Measurements from ENCODE around the gene SPACDR. TPM values are rescaled to one million over a fixed set of nuclear protein-coding genes. Genes with fewer than 3 reads are reported as not detected.
"Not testable (repeated sequence)": the region's sequence is repeated elsewhere in the genome, so short reads cannot be mapped to it uniquely, and the experiment has no call there.

SPACDR gene
- total RNA-seq, result 10 to 100 TPM in 1 of 2 donors, 1 to 10 TPM in 1; 3.3 to 17.3 TPM

- H3K27ac Mint-ChIP-seq, result peak within 1 kb of the TSS; percentile 46
- ATAC-seq (replicated peaks), result no peak
Measured at GRCh38 chr7:100464210-100464660, at the start of gene SPACDR. Gene SPACDR, minus strand, starts transcription at chr7:100464260. Its CDS starts 235 bp downstream, at chr7:100464025.

DNA sequence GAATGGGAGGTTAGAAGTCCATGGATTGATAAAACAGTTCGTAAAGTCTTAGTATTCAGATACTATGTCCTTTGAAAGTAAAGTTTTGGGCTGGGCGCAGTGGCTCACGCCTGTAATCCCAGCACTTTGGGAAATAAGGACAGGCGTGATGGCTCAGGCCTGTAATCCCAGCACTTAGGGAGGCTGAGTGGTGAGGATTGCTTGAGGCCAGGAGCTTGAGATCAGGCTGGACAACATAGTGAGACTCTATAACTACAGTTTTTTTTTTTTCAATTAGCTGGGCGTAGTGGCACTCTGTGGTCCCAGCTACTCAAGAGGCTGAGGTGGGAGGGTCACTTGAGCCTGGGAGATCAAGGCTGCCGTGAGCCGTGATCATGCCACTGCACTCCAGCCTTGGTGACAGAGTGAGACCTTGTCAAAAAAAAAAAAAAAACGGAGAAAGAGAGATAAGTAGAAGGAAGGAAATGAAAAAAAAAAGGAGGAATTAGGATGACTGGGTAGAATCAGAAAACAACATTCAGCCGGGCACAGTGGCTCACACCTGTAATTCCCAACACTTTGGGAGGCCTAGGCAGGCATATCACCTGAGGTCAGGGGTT is 49.3 kb upstream of the SPACDR start:
- H3K27ac Mint-ChIP-seq, result no peak overlapping the region
- no peaks in the 10 kb centered on the region for H3K27me3 Mint-ChIP-seq
- H3K36me3 Mint-ChIP-seq (ENCODE audit: low read depth), result no peaks in the 10 kb centered on the region

More at GRCh38 chr7:100464210-100464660, at the start of gene SPACDR:
- Mint-ChIP-seq H3K36me3 (ENCODE audit: low read depth) (peaks cover 86% of the 10 kb centered on the region), H3K9me3 (no peaks in the 10 kb centered on the region), H3K27me3 (no peaks in the 10 kb centered on the region), H3K4me1 (no peaks in the 10 kb centered on the region), H3K4me3 (no peak within 1 kb of the TSS)

DNA sequence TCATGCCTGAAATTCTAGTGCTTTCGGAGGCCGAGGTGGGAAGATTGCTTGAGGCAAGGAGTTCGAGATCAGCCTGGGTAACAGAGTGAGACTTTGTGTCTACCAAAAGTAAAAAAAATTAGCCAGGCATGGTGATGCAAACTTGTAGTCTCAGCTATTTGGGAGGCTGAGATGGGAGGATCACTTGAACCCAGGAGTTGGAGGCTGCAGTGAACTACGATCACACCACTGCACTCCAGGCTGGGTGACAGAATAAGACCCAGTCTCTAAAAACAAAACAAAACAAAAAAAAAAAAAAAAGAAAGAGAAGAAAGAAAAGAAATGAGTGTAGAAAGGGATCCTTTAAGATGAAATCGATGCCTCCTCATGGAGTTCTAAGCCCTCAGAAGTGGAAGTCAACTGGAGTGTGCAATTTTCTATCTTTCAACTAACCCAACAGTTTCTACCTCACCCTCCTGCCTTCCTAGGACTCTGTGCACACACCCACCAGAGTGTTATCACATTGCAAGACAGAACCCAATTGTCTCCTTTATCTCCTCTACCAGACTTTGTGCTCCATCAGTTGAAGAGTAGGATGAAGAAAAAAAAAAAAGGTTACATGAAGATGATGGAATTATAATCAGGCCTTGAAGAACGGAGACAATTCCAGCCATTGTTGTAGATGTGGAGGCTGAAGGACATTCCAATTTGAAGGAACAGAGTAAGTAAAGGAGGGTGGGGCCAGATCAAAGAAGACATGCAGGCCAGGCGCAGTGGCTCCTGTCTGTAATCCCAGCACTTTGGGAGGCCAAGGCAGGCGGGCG is 46.6 kb upstream of the SPACDR start:
- Mint-ChIP-seq H3K36me3 (ENCODE audit: low read depth) (no peaks in the 10 kb centered on the region), H3K4me1 (peaks cover 6% of the 10 kb centered on the region), H3K27ac (no peak overlapping the region), H3K27me3 (no peaks in the 10 kb centered on the region), H3K9me3 (no peaks in the 10 kb centered on the region), H3K4me3 (no peak overlapping the region)
- ATAC-seq (replicated peaks), result no peak

More for the DNA sequence above, 49.3 kb upstream of the SPACDR start:
- no peaks in the 10 kb centered on the region for H3K9me3 Mint-ChIP-seq
- peaks cover 12% of the 10 kb centered on the region for H3K4me1 Mint-ChIP-seq
- H3K4me3 Mint-ChIP-seq, result no peak overlapping the region
- ATAC-seq (replicated peaks), result no peak

GRCh38 chr7:100509231-100509630 is 45.2 kb upstream of the SPACDR start:
- no peak overlapping the region for H3K27ac Mint-ChIP-seq
- no peak overlapping the region for H3K4me3 Mint-ChIP-seq
- no peaks in the 10 kb centered on the region for H3K27me3 Mint-ChIP-seq

DNA sequence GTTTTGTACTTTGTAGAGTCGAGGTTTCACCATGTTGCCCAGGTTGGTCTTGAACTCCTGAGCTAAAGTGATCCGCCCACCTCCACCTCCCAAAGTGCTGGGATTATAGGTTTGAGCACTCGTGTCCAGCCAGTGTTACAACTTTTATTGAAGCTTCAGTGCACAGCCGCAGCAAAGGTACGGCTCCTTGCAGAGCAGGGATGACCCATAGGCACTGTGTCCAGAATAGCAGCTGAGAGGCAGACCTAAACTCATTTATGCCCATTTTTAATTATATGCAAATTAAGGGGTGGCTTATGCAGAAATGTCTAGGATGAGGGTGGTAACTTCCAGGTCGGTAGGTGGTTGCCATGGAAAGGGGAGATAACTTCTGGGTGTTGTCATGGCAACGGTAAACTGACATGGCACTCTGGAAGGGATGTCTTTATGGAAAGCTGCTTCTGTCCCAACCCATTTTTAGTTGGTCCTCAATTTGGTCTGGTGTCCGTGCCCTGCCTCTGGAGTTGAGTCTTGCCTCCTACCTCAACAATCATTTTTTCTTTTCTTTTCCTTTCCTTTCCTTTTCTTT is 42.4 kb upstream of the SPACDR start:
- Mint-ChIP-seq H3K27me3 (no peaks in the 10 kb centered on the region), H3K9me3 (no peaks in the 10 kb centered on the region), H3K36me3 (ENCODE audit: low read depth) (no peaks in the 10 kb centered on the region), H3K27ac (no peak overlapping the region), H3K4me3 (no peak overlapping the region), H3K4me1 (no peaks in the 10 kb centered on the region)
- ATAC-seq (replicated peaks), result no peak

More at GRCh38 chr7:100509231-100509630, 45.2 kb upstream of the SPACDR start:
- H3K4me1 Mint-ChIP-seq, result no peaks in the 10 kb centered on the region
- no peaks in the 10 kb centered on the region for H3K9me3 Mint-ChIP-seq
- ATAC-seq (replicated peaks), result no peak
- no peaks in the 10 kb centered on the region for H3K36me3 Mint-ChIP-seq (ENCODE audit: low read depth)

- Mint-ChIP-seq H3K36me3 (ENCODE audit: low read depth) (no peaks in the 10 kb centered on the region), H3K27ac (no peak overlapping the region), H3K4me1 (no peaks in the 10 kb centered on the region), H3K4me3 (no peak overlapping the region), H3K27me3 (no peaks in the 10 kb centered on the region), H3K9me3 (no peaks in the 10 kb centered on the region)
- ATAC-seq (replicated peaks), result no peak
Measured at GRCh38 chr7:100504887-100505611, 41.0 kb upstream of the SPACDR start.

- H3K36me3 Mint-ChIP-seq (ENCODE audit: low read depth); H3K9me3 Mint-ChIP-seq; H3K4me3 Mint-ChIP-seq; H3K27ac Mint-ChIP-seq; H3K4me1 Mint-ChIP-seq; ATAC-seq (replicated peaks); H3K27me3 Mint-ChIP-seq: not testable (repeated sequence)
Measured at GRCh38 chr7:100504031-100504430, 40.0 kb upstream of the SPACDR start.

- not testable (repeated sequence) for H3K4me3 Mint-ChIP-seq; H3K27me3 Mint-ChIP-seq; H3K36me3 Mint-ChIP-seq (ENCODE audit: low read depth); H3K9me3 Mint-ChIP-seq; H3K4me1 Mint-ChIP-seq; H3K27ac Mint-ChIP-seq; ATAC-seq (replicated peaks)
Measured at GRCh38 chr7:100500743-100501142, 36.7 kb upstream of the SPACDR start.

- H3K9me3 Mint-ChIP-seq, result no peaks in the 10 kb centered on the region
- ATAC-seq (replicated peaks), result no peak
- no peaks in the 10 kb centered on the region for H3K36me3 Mint-ChIP-seq (ENCODE audit: low read depth)
- H3K27ac Mint-ChIP-seq, result no peak overlapping the region
- H3K4me1 Mint-ChIP-seq, result no peaks in the 10 kb centered on the region
- no peaks in the 10 kb centered on the region for H3K27me3 Mint-ChIP-seq
- no peak overlapping the region for H3K4me3 Mint-ChIP-seq
Measured at GRCh38 chr7:100496509-100496908, 32.4 kb upstream of the SPACDR start.

GRCh38 chr7:100493476-100494264 is 29.6 kb upstream of the SPACDR start:
- Mint-ChIP-seq H3K4me3 (peak overlapping the region; percentile 53), H3K27ac (peak overlapping the region; percentile 28), H3K27me3 (no peaks in the 10 kb centered on the region), H3K4me1 (no peaks in the 10 kb centered on the region), H3K9me3 (no peaks in the 10 kb centered on the region), H3K36me3 (ENCODE audit: low read depth) (no peaks in the 10 kb centered on the region)
- peak; percentile 89 for ATAC-seq (replicated peaks)

- ATAC-seq (replicated peaks), result peak; percentile 10
- no peaks in the 10 kb centered on the region for H3K27me3 Mint-ChIP-seq
- H3K4me3 Mint-ChIP-seq, result peak overlapping the region; percentile 53
- H3K27ac Mint-ChIP-seq, result peak overlapping the region; percentile 28
- H3K36me3 Mint-ChIP-seq (ENCODE audit: low read depth), result no peaks in the 10 kb centered on the region
- no peaks in the 10 kb centered on the region for H3K4me1 Mint-ChIP-seq
- H3K9me3 Mint-ChIP-seq, result no peaks in the 10 kb centered on the region
Measured at GRCh38 chr7:100492738-100493475, 28.8 kb upstream of the SPACDR start.

- ATAC-seq (replicated peaks), result no peak
- H3K4me1 Mint-ChIP-seq, result no peaks in the 10 kb centered on the region
- no peaks in the 10 kb centered on the region for H3K27me3 Mint-ChIP-seq
- H3K4me3 Mint-ChIP-seq, result no peak overlapping the region
- no peaks in the 10 kb centered on the region for H3K9me3 Mint-ChIP-seq
- H3K36me3 Mint-ChIP-seq (ENCODE audit: low read depth), result no peaks in the 10 kb centered on the region
- H3K27ac Mint-ChIP-seq, result no peak overlapping the region
Measured at GRCh38 chr7:100491192-100491578, 27.1 kb upstream of the SPACDR start.

DNA sequence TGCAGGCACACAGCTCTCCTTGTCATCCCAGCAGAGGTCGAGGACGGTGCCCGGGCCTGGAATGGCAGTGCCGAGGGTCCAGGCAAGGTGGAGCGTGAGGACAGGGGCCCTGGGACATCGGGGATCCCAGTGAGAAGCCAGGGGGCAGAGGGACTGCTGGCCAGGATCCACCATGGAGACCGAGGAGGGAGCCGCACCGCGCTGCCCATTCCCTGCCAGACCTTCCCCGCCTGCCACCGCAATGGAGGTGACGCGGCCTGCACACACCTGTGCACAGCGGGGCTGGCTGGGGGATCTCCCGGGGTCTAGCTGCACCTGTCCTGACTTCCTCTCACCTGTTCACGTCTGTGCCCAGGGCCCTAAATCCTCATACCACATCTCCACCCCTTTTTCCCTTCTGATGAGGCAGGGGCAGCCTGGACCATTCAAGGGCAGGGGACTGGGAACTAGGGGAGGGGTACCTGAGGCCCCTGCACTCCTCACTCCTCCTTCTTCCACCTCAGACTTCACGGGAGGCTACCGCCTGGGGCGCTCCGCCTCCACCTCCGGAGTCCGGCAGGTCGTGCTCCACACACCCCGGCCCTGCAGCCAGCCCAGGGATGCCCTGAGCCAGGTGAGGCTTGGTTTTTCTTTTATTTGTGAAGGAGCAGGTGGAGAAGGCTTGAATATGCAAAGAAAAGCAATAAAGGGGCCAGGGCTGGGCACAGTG is 26.6 kb upstream of the SPACDR start:
- Mint-ChIP-seq H3K4me3 (no peak overlapping the region), H3K27me3 (no peaks in the 10 kb centered on the region), H3K4me1 (no peaks in the 10 kb centered on the region), H3K36me3 (ENCODE audit: low read depth) (no peaks in the 10 kb centered on the region), H3K9me3 (no peaks in the 10 kb centered on the region), H3K27ac (no peak overlapping the region)
- no peak for ATAC-seq (replicated peaks)

All from activated T-helper 17 cell treated with anti-CD3 and anti-CD28 coated beads, Interleukin-2, amount 50 U/mL, for 72 hours (primary cell).